ENCODE data around the gene UQCR11. TPM values are rescaled to one million over a fixed set of nuclear protein-coding genes. Genes with fewer than 3 reads are reported as not detected.

Gene UQCR11
- total and polyA plus RNA-seq, 2 of the 4 experiments (the other 2 are of a cell fraction): 29.2 to 177 TPM

- DNase-seq: no peak
- Histone ChIP-seq H4K5ac (ENCODE audit: low read depth, low read length) (no peak overlapping the region), H3K36me3 (ENCODE audit: control insufficient read depth, insufficient read depth, low read length) (peaks cover 60% of the 10 kb centered on the region), H3K18ac (ENCODE audit: low read depth, low read length) (no peak overlapping the region), H3K9ac (ENCODE audit: low read depth, low read length) (no peak overlapping the region), H2AK5ac (ENCODE audit: low read depth, low read length) (no peak overlapping the region), H3K27ac (ENCODE audit: insufficient read depth, low read length) (no peak overlapping the region), H2AFZ (replicated peaks; ENCODE audit: low read length, poor library complexity) (no peak overlapping the region), H3K56ac (ENCODE audit: extremely low read depth, insufficient read depth, low read length) (no peak overlapping the region), H2BK120ac (ENCODE audit: low read depth, low read length) (no peak overlapping the region), H3K9me3 (ENCODE audit: control insufficient read depth, insufficient read depth, low read length) (no peaks in the 10 kb centered on the region), H2BK20ac (ENCODE audit: low read depth, low read length) (no peak overlapping the region), H3K79me1 (ENCODE audit: low read depth in 1 of 2, low read length in 2 of 2) (peaks cover 29 to 82% of the 10 kb centered on the region in 2 experiments), H3K14ac (replicated peaks; ENCODE audit: low read depth, low read length) (no peak overlapping the region), H2BK15ac (ENCODE audit: low read depth, low read length) (no peak overlapping the region), H4K91ac (ENCODE audit: insufficient read depth, low read depth, low read length) (no peak overlapping the region), H3K27me3 (ENCODE audit: control insufficient read depth, insufficient read depth, low read length) (no peaks in the 10 kb centered on the region), H3K4me3 (ENCODE audit: insufficient read depth, low read depth, low read length) (no peak overlapping the region), H2AK9ac (replicated peaks; ENCODE audit: low read depth, low read length, poor library complexity) (peak overlapping the region; percentile 16), H3K23ac (ENCODE audit: low read depth, low read length) (no peak overlapping the region), H3K4me2 (ENCODE audit: low read depth, low read length) (no peak overlapping the region), H4K20me1 (ENCODE audit: insufficient read depth, low read length) (peaks cover 40% of the 10 kb centered on the region), H3K4me1 (ENCODE audit: control insufficient read depth, insufficient read depth, low read length) (no peaks in the 10 kb centered on the region; the same call in 1 of the 2 replicates), H4K8ac (ENCODE audit: low read depth in 2 of 2, low read length in 2 of 2) (no peak overlapping the region), H2BK5ac (ENCODE audit: low read depth, low read length, poor library complexity, severe bottlenecking) (no peak overlapping the region), H3K4ac (ENCODE audit: low read depth, low read length) (no peak overlapping the region), H3K9me1 (ENCODE audit: insufficient read depth, low read length) (no peaks in the 10 kb centered on the region)
- in situ Hi-C loops (cut with MboI; ENCODE audit: low sequenced_read_pairs): no loop called here
- intact Hi-C loops (cut with micrococcal nuclease): no loop called here
- dilution Hi-C loops (cut with HindIII; ENCODE audit: low sequenced_read_pairs, unreplicated experiment): no loop called here
- 95% methylated on average over 22 of the region's 23 CpGs; no CpG with 5 or more reads in 1 of the 2 experiments for WGBS, 2 experiments (ENCODE audit: extremely low coverage in 2 of 2, insufficient read length in 1 of 2)
- POLR2A ChIA-PET (ENCODE audit: unreplicated experiment): no interaction called here
- no TSS peak for BruUV-seq (replicated peaks)
- no peak for TF ChIP-seq RFX5 (IDR thresholded peaks at IDR 0.05; ENCODE audit: low read depth, low read length)
- no peak for TF ChIP-seq CEBPB (IDR thresholded peaks at IDR 0.05; ENCODE audit: low read depth, low read length)
- CTCF ChIA-PET: no interaction called here
- no peak for ATAC-seq (ENCODE audit: low read depth)
Measured at GRCh38 chr19:1645299-1645698, 40.0 kb upstream of the UQCR11 start.

All from IMR-90 (cell line).